Measurements from ENCODE around the gene UCHL3. TPM values are rescaled to one million over a fixed set of nuclear protein-coding genes. Genes with fewer than 3 reads are reported as not detected.

UCHL3 gene
- total RNA-seq, result 61.4 and 64.8 TPM in 2 replicates

GRCh38 chr13:75549262-75550158, at the start of gene UCHL3:
UCHL3 (plus strand) TSS chr13:75549791; CDS start chr13:75549821, 30 bp downstream.

DNA sequence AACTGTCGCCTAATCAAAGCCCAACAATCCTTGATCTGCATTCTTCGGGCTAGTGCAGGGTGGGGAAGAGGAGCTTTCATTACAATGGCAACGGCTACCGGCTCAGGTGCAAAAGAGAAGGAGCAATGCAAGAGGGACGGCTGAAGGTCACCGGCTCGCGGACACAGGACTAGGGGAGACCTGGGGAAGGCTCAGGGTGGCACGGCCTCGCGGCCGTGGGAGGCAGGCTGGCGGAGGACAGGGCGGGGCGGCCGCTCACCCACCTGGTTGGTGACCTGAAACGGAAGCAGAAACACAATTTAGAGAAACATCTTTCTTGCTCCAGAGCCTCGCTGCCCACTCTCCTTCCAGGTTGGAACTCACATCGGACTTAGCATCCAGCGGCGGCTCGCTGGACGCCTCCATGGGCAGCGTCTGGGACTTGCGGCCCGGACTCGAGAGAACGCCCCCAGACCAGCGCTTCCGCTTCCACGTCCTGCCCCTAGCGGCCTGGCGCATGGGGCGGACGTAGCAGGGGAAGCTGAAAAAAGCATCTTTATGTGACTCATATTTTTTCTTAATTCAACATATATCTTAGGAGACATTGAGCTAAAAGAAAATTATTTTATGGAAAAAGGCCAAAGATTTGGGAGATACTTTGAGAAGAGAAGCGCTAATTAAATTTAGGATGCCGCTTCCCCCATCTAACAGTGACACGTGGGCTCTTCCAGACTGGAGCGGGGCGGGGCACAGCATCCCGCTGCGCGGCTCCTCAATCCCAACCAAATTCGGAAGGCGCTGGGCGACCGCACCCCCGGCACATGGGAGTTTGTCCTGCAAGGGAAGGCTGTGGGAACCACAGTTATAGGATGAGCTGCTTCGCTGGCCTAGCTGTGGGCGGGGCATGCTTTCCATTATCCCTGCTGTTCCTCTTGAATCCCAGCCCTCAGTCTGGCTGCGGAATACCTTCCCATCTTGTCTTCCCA, 11.9 kb upstream of the UCHL3 start, which contains the start of gene COMMD6:
Gene COMMD6 (minus strand): TSS at position 441 of the 965 bp plus-strand sequence. CDS start 36 bp downstream, at position 405.

GRCh38 chr13:75635828-75636435, 86.3 kb downstream of the UCHL3 start, which contains the start of gene LMO7:
LMO7 (plus strand) TSS chr13:75636330; CDS start chr13:75636658, 328 bp downstream.

Other genes with a start within 250 kb of the UCHL3 start
- gene TBC1D4, start 67.6 kb upstream of the UCHL3 start, total RNA-seq, result 8.9 and 12.4 TPM in 2 replicates
- gene COMMD6, start 11.9 kb upstream of the UCHL3 start, total RNA-seq, result 34.3 and 35.4 TPM in 2 replicates
- 80.1 and 100 TPM in 2 replicates for gene LMO7, start 86.5 kb downstream of the UCHL3 start, total RNA-seq